H1 (cell line): ENCODE data around the gene ARL6IP5. TPM values are rescaled to one million over a fixed set of nuclear protein-coding genes. Genes with fewer than 3 reads are reported as not detected.

Source experiments
- CTCF ChIA-PET: fragments of 300-600 bp; sonication (Branson Sonifier 250); formaldehyde crosslinking; loops from one replicate; lab custom pipeline; 2021; ENCODE audit not compliant: partially characterized antibody; lab: Charles Lee
- POLR2A ChIA-PET: fragments of 300-600 bp; sonication (Branson Sonifier 250); formaldehyde crosslinking; loops from one replicate; lab custom pipeline; 2021; ENCODE audit warnings: inconsistent platforms; ENCODE audit not compliant: partially characterized antibody; lab: Charles Lee
- DNase-seq, 2 experiments: peaks; one replicate each; pipeline versions ENCODE4 v3.0.0 to v3.0.0-alpha.2; 2010 to 2022; ENCODE audit warnings: low spot score in 2 of 2, low read depth in 1 of 2, mixed read lengths in 1 of 2
- FAIRE-seq: peaks from 2 replicates; lab custom pipeline; 2011; peaks lifted over from hg19 to GRCh38; lab: Jason Lieb, UNC
- H2AFZ ChIP-seq: 2 replicates; pipeline ENCODE4 v1.8.1; 2012; ENCODE audit warnings: low read length, inconsistent platforms
- H2AK5ac ChIP-seq: 2 replicates; pipeline ENCODE4 v1.6.1; 2013; ENCODE audit warnings: low read depth, low read length
- H2BK120ac ChIP-seq: replicated peaks from 2 replicates; pipeline ENCODE3; 2013; ENCODE audit warnings: low read depth, low read length, inconsistent platforms
- H2BK12ac ChIP-seq: 2 replicates; pipeline ENCODE4 v1.6.1; 2013; ENCODE audit warnings: low read depth, low read length
- H2BK15ac ChIP-seq: 2 replicates; pipeline ENCODE4 v1.6.1; 2013; ENCODE audit warnings: low read length
- H2BK20ac ChIP-seq: 2 replicates; pipeline ENCODE4 v1.6.1; 2013; ENCODE audit warnings: low read length
- H2BK5ac ChIP-seq: 2 replicates; pipeline ENCODE4 v1.6.1; 2013; ENCODE audit warnings: low read depth, low read length
- H3K14ac ChIP-seq: 2 replicates; pipeline ENCODE4 v1.6.1; 2013; ENCODE audit warnings: inconsistent platforms; ENCODE audit not compliant: insufficient read length
- H3K18ac ChIP-seq: 2 replicates; pipeline ENCODE4 v1.6.1; 2013; ENCODE audit warnings: low read length; ENCODE audit errors: extremely low read depth
- H3K23ac ChIP-seq: 2 replicates; pipeline ENCODE4 v1.6.1; 2013; ENCODE audit warnings: inconsistent platforms; ENCODE audit not compliant: insufficient read length
- H3K23me2 ChIP-seq: 2 replicates; pipeline ENCODE4 v1.6.1; 2013; ENCODE audit warnings: low read depth, low read length
- H3K27ac ChIP-seq: 2 replicates; pipeline ENCODE4 v1.6.1; 2011; ENCODE audit warnings: low read depth, low read length, inconsistent platforms
- H3K27me3 ChIP-seq, 4 experiments: replicated peaks in 1 of 4; 1 replicate in 1 of 4; 2 replicates in 3 of 4; pipeline versions ENCODE4 v1.6.1 to v1.8.1; 2011 to 2013; ENCODE audit warnings: low read length in 3 of 4, mild to moderate bottlenecking in 3 of 4, inconsistent platforms in 2 of 4, mixed read lengths in 2 of 4, moderate library complexity in 1 of 4; ENCODE audit not compliant: control insufficient read depth in 3 of 4, insufficient read depth in 3 of 4; ENCODE audit errors: extremely low read depth in 1 of 4
- H3K36me3 ChIP-seq, 4 experiments: 2 replicates each; pipeline versions ENCODE4 v1.6.1 to v1.8.1; 2011 to 2013; ENCODE audit warnings: mild to moderate bottlenecking in 4 of 4, low read length in 3 of 4, moderate library complexity in 2 of 4, control low read depth in 1 of 4, inconsistent platforms in 1 of 4; ENCODE audit not compliant: insufficient read depth in 4 of 4, control insufficient read depth in 2 of 4
- H3K4ac ChIP-seq: replicated peaks from 2 replicates; pipeline ENCODE3; 2013; ENCODE audit warnings: low read length, low read depth, mixed read lengths, inconsistent platforms; ENCODE audit not compliant: insufficient read length
- H3K4me1 ChIP-seq, 4 experiments: replicated peaks in 1 of 4; 1 replicate in 1 of 4; 2 replicates in 3 of 4; pipeline versions ENCODE4 v1.6.1 to v1.8.1; 2011 to 2013; ENCODE audit warnings: low read length in 3 of 4, inconsistent platforms in 2 of 4, mixed read lengths in 1 of 4; ENCODE audit not compliant: insufficient read depth in 4 of 4, control insufficient read depth in 3 of 4
- H3K4me2 ChIP-seq, 2 experiments: 2 replicates each; pipeline versions ENCODE4 v1.6.1 to v1.8.1; 2011 to 2013; ENCODE audit warnings: low read depth in 2 of 2, low read length in 2 of 2, control low read depth in 1 of 2, inconsistent platforms in 1 of 2, mild to moderate bottlenecking in 1 of 2; ENCODE audit not compliant: insufficient read depth in 1 of 2
- H3K4me3 ChIP-seq, 4 experiments: fragments of 200-600, 300-600 bp in 1 of 4; sonication (generic), shearing (Covaris generic), sonication (Bioruptor Twin) in 1 of 4; 2 replicates each; pipeline versions ENCODE4 v1.5.1 to v1.8.1; 2011 to 2016; ENCODE audit warnings: low read length in 4 of 4, low read depth in 3 of 4, control low read depth in 2 of 4, inconsistent platforms in 2 of 4, mild to moderate bottlenecking in 2 of 4, mixed read lengths in 1 of 4, moderate library complexity in 1 of 4; ENCODE audit not compliant: insufficient read depth in 2 of 4; ENCODE audit errors: extremely low read depth in 1 of 4
- H3K56ac ChIP-seq: replicated peaks from 2 replicates; pipeline ENCODE3; 2013; ENCODE audit warnings: low read depth, mild to moderate bottlenecking, mixed read lengths, low read length, inconsistent platforms; ENCODE audit not compliant: insufficient read length
- H3K79me1 ChIP-seq: 2 replicates; pipeline ENCODE4 v1.6.1; 2013; ENCODE audit warnings: low read depth, low read length, control low read depth
- H3K79me2 ChIP-seq, 2 experiments: 2 replicates each; pipeline versions ENCODE4 v1.6.1 to v1.8.1; 2012 to 2013; ENCODE audit warnings: low read length in 2 of 2, mild to moderate bottlenecking in 2 of 2, inconsistent platforms in 1 of 2; ENCODE audit not compliant: insufficient read depth in 2 of 2, control insufficient read depth in 1 of 2
- H3K9ac ChIP-seq, 4 experiments: replicated peaks in 1 of 4; 1 replicate in 1 of 4; 2 replicates in 3 of 4; pipeline versions ENCODE4 v1.6.1 to v1.8.1; 2011 to 2013; ENCODE audit warnings: low read depth in 3 of 4, low read length in 3 of 4, control low read depth in 2 of 4, mild to moderate bottlenecking in 2 of 4, moderate library complexity in 2 of 4, inconsistent platforms in 1 of 4; ENCODE audit errors: extremely low read depth in 1 of 4
- H3K9me3 ChIP-seq, 2 experiments: 2 replicates each; pipeline versions ENCODE4 v1.6.1 to v1.8.1; 2012 to 2013; ENCODE audit warnings: mild to moderate bottlenecking in 2 of 2, moderate library complexity in 2 of 2, control low read depth in 1 of 2, inconsistent platforms in 1 of 2, low read depth in 1 of 2, low read length in 1 of 2, mixed read lengths in 1 of 2; ENCODE audit not compliant: insufficient read depth in 2 of 2
- H4K20me1 ChIP-seq, 2 experiments: replicated peaks in 1 of 2; 2 replicates each; pipeline versions ENCODE3 to v1.8.1; 2011 to 2013; ENCODE audit warnings: inconsistent platforms in 2 of 2, low read length in 2 of 2, mild to moderate bottlenecking in 1 of 2; ENCODE audit not compliant: insufficient read depth in 2 of 2, control insufficient read depth in 1 of 2
- H4K5ac ChIP-seq: 2 replicates; pipeline ENCODE4 v1.6.1; 2013; ENCODE audit warnings: low read length, low read depth, mixed read lengths, inconsistent platforms; ENCODE audit not compliant: insufficient read length
- H4K8ac ChIP-seq: 2 replicates; pipeline ENCODE4 v1.8.0; 2013; ENCODE audit warnings: mild to moderate bottlenecking, moderate library complexity, low read length, inconsistent platforms; ENCODE audit not compliant: insufficient read depth; ENCODE audit errors: extremely low read depth
- H4K91ac ChIP-seq: replicated peaks from 2 replicates; pipeline ENCODE3; 2013; ENCODE audit warnings: low read length, mixed read lengths, inconsistent platforms; ENCODE audit not compliant: insufficient read length
- NANOG ChIP-seq: IDR thresholded peaks from 2 replicates; pipeline ENCODE4 v1.6.1; 2011; ENCODE audit warnings: low read length, low read depth, mild to moderate bottlenecking, inconsistent platforms; ENCODE audit not compliant: insufficient read depth, poor library complexity, severe bottlenecking
- NRF1 ChIP-seq: IDR thresholded peaks from 2 replicates; pipeline ENCODE4 v1.6.1; 2011; ENCODE audit warnings: mild to moderate bottlenecking, low read depth, low read length, improper control_type of control experiment
- RNF2 ChIP-seq: fragments of 200-900, 300-1000 bp; sonication (generic); IDR thresholded peaks from 2 replicates; pipeline ENCODE4 v1.7.1; 2016; ENCODE audit warnings: borderline replicate concordance, low read depth, mild to moderate bottlenecking, antibody characterized with exemption, low read length; ENCODE audit not compliant: poor library complexity, severe bottlenecking; ENCODE audit errors: missing control alignments
- SIN3A ChIP-seq, 2 experiments: IDR thresholded peaks in 1 of 2; conservative IDR thresholded peaks in 1 of 2; 2 replicates each; pipeline ENCODE4 v1.6.1; 2011 to 2012; ENCODE audit warnings: low read length in 2 of 2, improper control_type of control experiment in 1 of 2, low read depth in 1 of 2, mild to moderate bottlenecking in 1 of 2
- SRF ChIP-seq: IDR thresholded peaks from 2 replicates; pipeline ENCODE4 v1.6.1; 2011; ENCODE audit warnings: mild to moderate bottlenecking, low read depth, low read length, moderate library complexity
- WGBS, 2 experiments: shearing (Covaris generic) in 1 of 2; methylation state at CpG; one replicate each; pipeline versions ENCODE4 v1.1.6 to v1.1.7; 2013 to 2015; ENCODE audit warnings: low lambda C conversion rate in 2 of 2, mixed read lengths in 2 of 2, inconsistent platforms in 1 of 2, low coverage in 1 of 2, missing lambda C conversion rate in 1 of 2; ENCODE audit not compliant: insufficient replicate concordance in 2 of 2, insufficient coverage in 1 of 2, insufficient read length in 1 of 2; ENCODE audit errors: extremely low coverage in 1 of 2, missing lambda C conversion rate in 1 of 2; 5-methylcytosine and 5-hydroxymethylcytosine counted together
- polyA plus RNA-seq, 7 experiments: library from polyadenylated mRNA; depleted of rRNA in 3 of 7; stranded (reverse) in 5 of 7; unstranded in 2 of 7; fragments of >200 nt in 5 of 7; fragments of 200-250 nt in 2 of 7; gene quantifications; 1 replicate in 5 of 7; 2 replicates in 1 of 7; 4 replicates in 1 of 7; pipeline versions ENCODE4 v1.2.1 to v1.2.3, GENCODE V29; 2011 to 2013; ENCODE audit warnings: missing spikeins in 2 of 7, mixed read lengths in 2 of 7
- total RNA-seq: library from RNA; stranded (reverse); fragmentation: NEBNext Ultra II Directional; extraction: Animal tissue kit (Norgen Biotek cat#: 25700); gene quantifications from 2 replicates; pipeline ENCODE4 v1.2.1, GENCODE V29; 2021

The ARL6IP5 gene
- total and polyA plus RNA-seq, 2 of the 8 experiments (the other 6 are each of a cell fraction or from before 2014, with no cell fraction given): 24.9 to 30.1 TPM

DNA sequence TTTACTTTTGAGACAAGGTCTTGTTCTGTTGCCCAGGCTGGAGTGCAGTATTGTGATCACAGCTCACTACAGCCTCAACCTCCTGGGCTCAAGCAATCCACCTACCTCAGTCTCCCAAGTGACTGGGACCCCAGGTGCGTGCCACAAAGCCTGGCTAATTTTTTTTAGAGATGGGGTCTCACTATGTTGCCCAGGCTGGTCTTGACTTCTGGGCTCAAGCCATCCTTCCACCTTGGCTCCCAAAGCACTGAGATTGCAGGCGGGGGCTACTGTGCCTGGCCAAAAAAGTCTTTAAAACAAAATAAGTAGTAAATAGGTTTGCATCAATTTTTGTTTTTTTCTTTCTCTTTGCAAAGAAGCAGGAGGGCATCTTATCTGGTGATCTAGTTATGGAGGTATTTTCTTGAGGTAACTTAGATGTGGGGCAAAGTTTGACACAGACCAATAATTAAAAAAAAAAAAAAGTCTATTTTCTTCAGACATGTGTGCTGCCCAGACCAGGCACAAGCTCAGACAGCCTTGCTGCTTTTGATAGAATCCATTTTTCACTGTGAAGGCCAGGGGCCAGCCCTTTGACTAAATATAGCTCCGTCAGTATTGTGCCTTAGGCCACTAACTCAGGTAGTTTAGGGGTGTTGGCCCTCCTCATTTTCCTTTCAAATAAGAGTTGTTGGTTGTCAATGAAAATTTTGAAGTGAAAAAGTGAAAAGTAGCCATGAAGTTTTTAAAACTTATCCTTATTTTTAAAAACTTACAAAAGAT lies 2.5 kb downstream of the ARL6IP5 start:
- 93% methylated on average over 3 of the region's 3 CpGs; no CpG with 5 or more reads in 1 of the 2 experiments for WGBS, 2 experiments
- H3K4me3 ChIP-seq: no peak overlapping the region
- H2BK5ac ChIP-seq: no peak overlapping the region
- TF ChIP-seq NRF1: no peak
- no peak for TF ChIP-seq SRF
- TF ChIP-seq RNF2: no peak
- no peak for TF ChIP-seq SIN3A (conservative IDR thresholded peaks at IDR 0.05 in 1 of 2, IDR thresholded peaks at IDR 0.05 in 1 of 2; ENCODE audit: low read depth in 1 of 2, low read length in 2 of 2)
- TF ChIP-seq NANOG: no peak
- no peak overlapping the region for H4K8ac ChIP-seq
- H2BK15ac ChIP-seq: no peak overlapping the region
- peaks cover 0 to 1% of the 10 kb centered on the region in 2 experiments for H4K20me1 ChIP-seq
- FAIRE-seq: no peak
- no peak overlapping the region for H2BK20ac ChIP-seq
- no peaks in the 10 kb centered on the region for H3K36me3 ChIP-seq
- DNase-seq: no peak
- H3K4me2 ChIP-seq: no peak overlapping the region; a peak in 1 of 4 replicates
- H3K9me3 ChIP-seq: no peaks in the 10 kb centered on the region
- H3K23ac ChIP-seq: no peak overlapping the region
- H2AK5ac ChIP-seq: no peak overlapping the region
- H2BK12ac ChIP-seq: no peak overlapping the region
- H2BK120ac ChIP-seq: no peak overlapping the region
- H2AFZ ChIP-seq: no peak overlapping the region
- H3K79me1 ChIP-seq: no peaks in the 10 kb centered on the region
- H3K27ac ChIP-seq: no peak overlapping the region
- H3K4me1 ChIP-seq: peaks cover 4 to 12% (median 7%) of the 10 kb centered on the region in 4 experiments; a peak in 6 of 7 replicates
- H4K91ac ChIP-seq: no peak overlapping the region
- H3K27me3 ChIP-seq: no peaks in the 10 kb centered on the region
- no peak overlapping the region for H3K4ac ChIP-seq
- no peaks in the 10 kb centered on the region for H3K79me2 ChIP-seq
- H3K9ac ChIP-seq: no peak overlapping the region
- no peak overlapping the region for H3K14ac ChIP-seq
- no peak overlapping the region for H3K56ac ChIP-seq
- peaks cover 4% of the 10 kb centered on the region for H3K23me2 ChIP-seq
- POLR2A ChIA-PET: interaction anchor here (0.8 kb wide), 1 partner anchor 497 kb away, joined by 3 read pairs; no protein-coding TSS in a partner anchor
- H3K18ac ChIP-seq: no peak overlapping the region
- H4K5ac ChIP-seq: no peak overlapping the region
- CTCF ChIA-PET: interaction anchor here (0.7 to 1.0 kb wide), 2 partner anchors 76 to 353 kb away, joined by 3 read pairs; no protein-coding TSS in a partner anchor
